NCI-H526 (cell line): Measurements from ENCODE around the gene EXOC3.
A peak's percentile ranks its signal among the peaks of the same experiment; 100 is the strongest.

ENCODE experiments used
- DNase-seq, 2 experiments: peaks; one replicate each; lab custom pipeline; 2025; lab: John Stamatoyannopoulos, UW

Gene EXOC3

DNA sequence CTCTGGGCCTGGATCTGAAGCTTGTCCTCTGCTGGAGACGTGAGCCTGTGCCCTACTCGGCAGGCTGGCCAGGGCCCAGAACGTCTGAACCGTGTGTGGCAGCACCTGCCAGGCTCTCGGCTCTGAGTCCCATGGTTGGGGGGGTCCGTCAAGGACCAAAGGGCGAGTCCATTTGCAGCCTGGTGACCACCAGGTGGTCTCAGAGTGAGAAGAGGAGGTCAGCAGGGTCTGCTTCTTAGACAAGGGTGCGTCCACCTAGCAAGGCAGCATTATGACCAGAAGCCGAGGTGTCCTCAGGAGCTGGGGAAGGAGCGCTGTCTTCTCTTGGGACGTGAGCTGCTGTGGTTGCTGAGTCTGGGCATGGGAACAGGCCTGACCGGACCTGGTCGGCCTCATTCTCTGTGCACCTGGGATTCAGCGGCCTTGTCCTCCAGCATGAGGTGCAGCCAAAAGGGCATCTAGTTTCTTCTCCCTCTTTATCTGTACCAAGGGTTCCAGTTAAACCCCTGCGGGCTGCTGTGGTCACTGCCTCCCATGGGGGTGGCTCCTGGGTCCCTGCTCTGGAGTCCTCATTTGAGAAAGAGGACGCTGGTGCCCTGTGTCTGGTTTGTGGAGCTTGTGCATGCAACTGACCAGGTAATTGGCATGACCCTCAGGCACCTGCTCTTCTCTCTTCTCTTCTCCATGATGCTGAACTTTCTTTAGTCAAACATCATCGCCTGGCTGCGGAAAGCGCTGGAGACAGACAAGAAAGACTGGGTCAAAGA lies 14.4 kb downstream of the EXOC3 start:
- DNase-seq = no peak

DNA sequence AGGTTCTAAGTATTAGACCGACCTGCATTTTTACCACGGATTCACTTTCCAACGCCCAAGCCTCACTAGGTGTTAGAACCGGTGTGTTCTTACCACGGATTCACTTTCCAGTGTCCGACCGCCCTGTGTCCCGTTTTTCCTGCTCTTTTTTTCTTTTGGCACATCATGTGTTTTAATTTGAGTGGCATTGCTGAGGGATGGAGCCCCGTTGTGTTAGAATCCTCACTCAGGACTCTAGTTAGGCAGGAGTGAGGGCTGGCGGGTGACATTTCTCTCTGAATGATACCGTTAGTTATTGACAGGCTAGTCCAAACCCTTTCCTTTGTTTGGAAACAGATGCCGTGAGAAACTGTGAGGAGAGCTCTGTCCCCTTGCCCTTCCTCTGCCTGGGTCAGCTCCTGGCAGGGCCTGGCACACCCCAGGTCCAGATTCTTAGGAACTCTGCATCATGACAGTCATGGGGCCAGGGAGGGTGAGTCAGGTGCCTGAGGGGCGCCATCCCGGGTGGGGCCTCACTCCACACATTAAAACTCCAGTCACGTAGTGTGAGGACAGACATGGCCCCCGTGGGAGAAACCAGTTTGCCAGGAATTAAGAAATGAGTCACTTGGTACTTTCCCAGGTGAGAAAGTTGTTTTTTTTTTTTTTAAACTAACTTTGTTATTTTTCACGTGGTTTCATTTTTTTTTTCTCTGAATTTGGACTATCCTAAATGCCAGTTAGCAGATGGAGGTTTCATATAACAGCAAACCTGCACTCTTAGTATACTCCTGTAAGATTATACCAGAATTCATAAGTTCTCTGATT lies 15.8 kb downstream of the EXOC3 start:
- DNase-seq = no peak

GRCh38 chr5:459562-460272 lies 16.7 kb downstream of the EXOC3 start:
- DNase-seq = no peak

GRCh38 chr5:460273-460625 lies 17.3 kb downstream of the EXOC3 start:
- no peak for DNase-seq

- no peak for DNase-seq
These were observed 19.1 kb downstream of the EXOC3 start for GRCh38 chr5:462051-462481.

DNA sequence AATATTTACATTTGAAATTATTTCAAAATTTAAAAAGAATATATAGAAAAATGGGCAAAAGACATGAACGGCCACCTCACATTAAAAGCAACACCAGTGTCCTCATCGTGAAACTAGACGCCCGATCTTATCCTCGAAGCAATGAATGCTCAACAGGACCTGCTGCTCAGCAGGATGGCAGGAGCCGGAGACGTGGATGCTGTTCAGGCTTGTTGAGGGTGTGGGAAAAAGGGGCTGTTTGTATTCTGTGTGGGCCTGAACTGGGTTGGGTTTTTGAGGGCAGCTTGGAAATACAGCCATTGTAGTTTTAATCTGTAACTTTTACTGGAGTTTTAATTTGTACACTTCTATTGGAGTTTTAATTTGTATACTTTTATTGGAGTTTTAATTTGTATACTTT lies 20.3 kb downstream of the EXOC3 start:
- DNase-seq = no peak

- DNase-seq = no peak
These were observed 21.0 kb downstream of the EXOC3 start for GRCh38 chr5:463952-464351.

DNA sequence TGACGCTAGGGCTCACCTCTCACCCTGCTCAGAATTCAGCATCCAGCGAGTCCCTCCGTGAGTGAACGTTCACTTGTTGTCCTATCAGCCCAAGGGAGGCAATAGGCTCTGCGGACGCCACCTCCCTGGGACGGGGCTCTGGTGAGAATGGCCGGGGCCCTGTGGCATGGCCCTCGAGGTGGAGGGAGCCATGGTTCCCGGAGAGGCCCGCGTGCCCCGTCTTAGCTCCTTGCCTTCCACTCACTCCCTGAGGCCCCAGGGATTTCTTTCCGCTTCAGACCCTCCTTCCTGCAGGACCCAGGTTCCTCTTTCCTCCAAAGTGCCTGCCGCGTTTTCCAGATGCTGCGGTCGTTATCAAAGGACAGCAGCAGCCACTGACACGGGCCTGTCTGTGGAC lies 21.5 kb downstream of the EXOC3 start:
- DNase-seq = no peak

- no peak for DNase-seq
These were observed 22.0 kb downstream of the EXOC3 start for GRCh38 chr5:464843-465590.

- no peak for DNase-seq
These were observed 22.8 kb downstream of the EXOC3 start for GRCh38 chr5:465591-466403.

DNA sequence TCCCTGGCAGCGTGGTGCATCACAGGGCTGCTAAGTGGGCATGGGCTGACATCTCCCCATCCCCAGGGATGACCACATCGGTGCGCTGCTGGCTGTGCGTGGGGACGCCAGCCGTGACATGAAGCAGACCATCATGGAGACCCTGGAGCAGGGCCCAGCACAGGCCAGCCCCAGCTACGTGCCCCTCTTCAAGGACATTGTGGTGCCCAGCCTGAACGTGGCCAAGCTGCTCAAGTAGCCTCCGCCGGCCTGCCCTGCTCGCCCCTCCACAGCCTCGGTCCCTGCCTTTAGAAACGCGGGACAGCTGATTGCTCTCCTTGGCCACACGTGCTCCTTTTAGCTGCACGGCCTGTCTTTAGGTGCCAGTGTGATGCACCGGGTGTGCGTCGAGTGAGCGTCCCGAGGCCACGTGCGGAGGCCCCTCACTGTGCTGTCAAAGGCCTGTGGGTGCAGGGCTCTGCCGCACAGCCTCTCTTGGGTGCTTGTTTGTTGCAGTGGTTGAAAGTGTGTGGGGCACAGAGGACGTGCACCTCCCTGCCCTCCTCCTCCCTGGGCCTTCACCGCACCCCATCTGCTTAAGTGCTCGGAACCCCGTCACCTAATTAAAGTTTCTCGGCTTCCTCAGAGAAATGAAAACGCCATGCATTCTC lies 23.8 kb downstream of the EXOC3 start:
- no peak for DNase-seq

GRCh38 chr5:468401-468800 lies 25.4 kb downstream of the EXOC3 start:
- no peak for DNase-seq

DNA sequence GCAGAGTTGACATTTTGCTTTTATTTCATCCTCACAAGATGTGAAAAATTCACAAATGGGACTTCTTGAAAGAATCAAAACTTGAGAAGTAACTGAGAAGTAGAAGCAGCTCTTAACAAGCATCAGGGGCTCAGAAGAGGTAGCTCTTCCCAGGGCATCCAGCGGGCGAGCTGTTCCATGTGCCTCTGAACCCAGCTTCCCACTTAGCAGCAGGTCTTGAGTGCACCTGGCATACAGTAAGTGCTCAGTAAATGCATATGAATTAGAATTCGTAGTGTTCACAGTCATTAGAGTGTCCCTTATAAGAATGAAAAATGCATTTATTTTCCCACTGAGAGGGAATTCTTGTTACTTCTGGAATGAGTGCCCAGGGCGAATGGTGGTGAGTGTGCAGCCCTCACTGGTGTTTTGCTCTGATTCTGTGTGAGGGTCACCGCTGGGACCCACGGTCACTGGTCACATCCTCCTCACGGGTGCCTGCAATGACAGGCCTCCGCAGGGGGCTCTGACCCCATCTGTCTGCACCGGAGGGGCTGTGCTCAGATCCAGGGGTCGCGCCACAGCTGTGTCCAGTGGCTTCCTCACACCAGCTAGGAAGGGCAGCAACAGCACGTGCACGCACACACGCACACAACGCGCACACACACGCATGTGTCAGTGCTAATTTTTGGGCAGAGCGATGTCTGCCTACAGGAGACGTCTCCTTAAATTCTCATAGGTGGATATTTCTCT lies 26.9 kb downstream of the EXOC3 start:
- DNase-seq = no peak

GRCh38 chr5:470961-471749 lies 28.2 kb downstream of the EXOC3 start:
- no peak for DNase-seq

DNA sequence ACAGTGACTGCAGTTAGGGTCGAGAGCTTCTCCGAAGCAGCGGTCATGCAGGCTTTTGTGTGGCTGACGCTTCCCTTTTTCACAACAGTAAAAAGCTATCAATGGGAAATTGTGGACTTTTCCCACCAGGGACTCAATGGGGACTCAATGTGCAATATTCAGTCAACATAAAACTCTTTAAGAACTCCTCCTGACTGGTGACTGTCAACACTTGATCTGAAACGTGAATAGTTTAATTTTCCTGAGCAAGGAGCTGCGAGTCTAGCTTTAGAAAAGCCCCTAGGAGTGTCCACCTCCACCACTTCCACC lies 28.7 kb downstream of the EXOC3 start:
- DNase-seq = no peak

GRCh38 chr5:472076-472655 lies 29.2 kb downstream of the EXOC3 start:
- peak in 1 of 2 experiments; percentile 56 for DNase-seq

- DNase-seq = peak; percentile 25 to 96
These were observed 29.9 kb downstream of the EXOC3 start for GRCh38 chr5:472656-473550.
